Endothelial cell of umbilical vein (primary cell): ENCODE data around the gene GRAMD1B. TPM values are rescaled to one million over a fixed set of nuclear protein-coding genes. Genes with fewer than 3 reads are reported as not detected.
"Not testable (repeated sequence)": the region's sequence is repeated elsewhere in the genome, so short reads cannot be mapped to it uniquely, and the experiment has no call there.

Experiments
- BruUV-seq: library from RNA; stranded (reverse); fragments of 400-500 nt; replicated peaks from 2 replicates; lab custom pipeline; 2021; lab: Mats Ljungman, UMichigan
- CTCF ChIA-PET: fragments of 300-600, 350-600 bp; sonication (Branson Sonifier 250); formaldehyde crosslinking; loops from one replicate; lab custom pipeline; 2021; ENCODE audit warnings: antibody characterized with exemption, inconsistent platforms; lab: Charles Lee
- POLR2A ChIA-PET: fragments of 300-600, 350-600 bp; sonication (Branson Sonifier 250); formaldehyde crosslinking; loops from one replicate; lab custom pipeline; 2021; ENCODE audit warnings: antibody characterized with exemption, inconsistent platforms; lab: Charles Lee
- DNase-seq: peaks from one replicate; pipeline ENCODE4 v3.0.0-alpha.2; 2011; ENCODE audit warnings: low read depth, low spot score
- FAIRE-seq: peaks from 2 replicates; lab custom pipeline; 2011; peaks lifted over from hg19 to GRCh38; lab: Jason Lieb, UNC
- H2AFZ ChIP-seq: 2 replicates; pipeline ENCODE4 v1.6.0; 2012; ENCODE audit warnings: low read depth, low read length, control low read depth, inconsistent platforms
- H3K27ac ChIP-seq: 2 replicates; pipeline ENCODE4 v1.5.1; 2011; ENCODE audit warnings: low read depth, mild to moderate bottlenecking, control low read depth, low read length, moderate library complexity; ENCODE audit not compliant: insufficient read depth
- H3K27me3 ChIP-seq, 2 experiments: 2 replicates each; pipeline versions ENCODE4 v1.6.0 to v1.6.1; 2011; ENCODE audit warnings: low read length in 2 of 2, mixed read lengths in 1 of 2; ENCODE audit not compliant: control insufficient read depth in 2 of 2, insufficient read depth in 2 of 2
- H3K36me3 ChIP-seq, 2 experiments: 2 replicates in 1 of 2; 3 replicates in 1 of 2; pipeline ENCODE4 v1.5.1; 2011; ENCODE audit warnings: low read length in 2 of 2, mild to moderate bottlenecking in 1 of 2, moderate library complexity in 1 of 2; ENCODE audit not compliant: control insufficient read depth in 2 of 2, insufficient read depth in 2 of 2; ENCODE audit errors: extremely low read depth in 1 of 2
- H3K4me1 ChIP-seq: 3 replicates; pipeline ENCODE4 v1.5.1; 2011; ENCODE audit warnings: mild to moderate bottlenecking, low read length; ENCODE audit not compliant: control insufficient read depth, insufficient read depth; ENCODE audit errors: extremely low read depth
- H3K4me2 ChIP-seq: 2 replicates; pipeline ENCODE4 v1.6.1; 2011; ENCODE audit warnings: low read length, control low read depth, mixed read lengths; ENCODE audit not compliant: insufficient read depth
- H3K4me3 ChIP-seq, 3 experiments: fragments of 200-600 bp in 1 of 3; sonication (generic), shearing (Covaris generic) in 1 of 3; replicated peaks in 1 of 3; 2 replicates each; pipeline ENCODE4 v1.5.1; 2011 to 2016; ENCODE audit warnings: control low read depth in 3 of 3, low read length in 3 of 3, mild to moderate bottlenecking in 2 of 3, inconsistent platforms in 1 of 3, low read depth in 1 of 3, moderate library complexity in 1 of 3; ENCODE audit not compliant: insufficient read depth in 1 of 3
- H3K79me2 ChIP-seq: 2 replicates; pipeline ENCODE4 v1.6.0; 2012; ENCODE audit warnings: low read length, inconsistent platforms; ENCODE audit not compliant: control insufficient read depth, insufficient read depth
- H3K9ac ChIP-seq: replicated peaks from 2 replicates; pipeline ENCODE3; 2011; ENCODE audit warnings: low read length, control low read depth; ENCODE audit not compliant: insufficient read depth; ENCODE audit errors: extremely low read depth
- H3K9me1 ChIP-seq: replicated peaks from 3 replicates; pipeline ENCODE4 v1.6.0; 2011; ENCODE audit warnings: mild to moderate bottlenecking, low read length; ENCODE audit not compliant: control insufficient read depth, insufficient read depth; ENCODE audit errors: extremely low read depth
- H3K9me3 ChIP-seq: replicated peaks from 2 replicates; pipeline ENCODE4 v1.5.1; 2012; ENCODE audit warnings: low read length, inconsistent platforms; ENCODE audit not compliant: control insufficient read depth, insufficient read depth
- H4K20me1 ChIP-seq: replicated peaks from 2 replicates; pipeline ENCODE3; 2011; ENCODE audit warnings: mild to moderate bottlenecking, low read length; ENCODE audit not compliant: control insufficient read depth, insufficient read depth; ENCODE audit errors: extremely low read depth
- CTCF ChIP-seq, 2 donors: IDR thresholded peaks; 1 replicate in 1 of 2; 2 replicates in 1 of 2; pipeline ENCODE4 v1.5.1; 2011; ENCODE audit warnings: low read length in 2 of 2, mild to moderate bottlenecking in 2 of 2, moderate library complexity in 2 of 2, control low read depth in 1 of 2, inconsistent platforms in 1 of 2, low read depth in 1 of 2; ENCODE audit not compliant: insufficient read depth in 1 of 2; ENCODE audit errors: extremely low read depth in 1 of 2
- EZH2 ChIP-seq: IDR thresholded peaks from 2 replicates; pipeline ENCODE4 v1.6.1; 2012; ENCODE audit warnings: borderline replicate concordance, low read depth, mild to moderate bottlenecking, moderate library complexity, low read length, inconsistent platforms; ENCODE audit not compliant: severe bottlenecking
- FOS ChIP-seq: IDR thresholded peaks from 2 replicates; pipeline ENCODE4 v1.6.1; 2011; ENCODE audit warnings: mild to moderate bottlenecking, low read length, moderate library complexity, borderline replicate concordance; ENCODE audit not compliant: insufficient read depth
- GATA2 ChIP-seq: IDR thresholded peaks from 2 replicates; pipeline ENCODE4 v1.7.0; 2011; ENCODE audit warnings: low read depth, mild to moderate bottlenecking, moderate library complexity, mixed read lengths, low read length; ENCODE audit not compliant: insufficient read length, insufficient read depth
- JUN ChIP-seq: IDR thresholded peaks from 2 replicates; pipeline ENCODE4 v1.6.1; 2011; ENCODE audit warnings: borderline replicate concordance, low read depth; ENCODE audit not compliant: insufficient read length, insufficient read depth
- MYC ChIP-seq: IDR thresholded peaks from one replicate; pipeline ENCODE4 v1.6.1; 2011; ENCODE audit warnings: mild to moderate bottlenecking, low read depth, low read length
- POLR2A ChIP-seq: IDR thresholded peaks from 2 replicates; pipeline ENCODE4 v1.6.1; 2012; ENCODE audit warnings: low read depth, mild to moderate bottlenecking, control low read depth, low read length
- POLR2AphosphoS5 ChIP-seq: IDR thresholded peaks from 2 replicates; pipeline ENCODE4 v1.6.1; 2012; ENCODE audit warnings: low read depth, mild to moderate bottlenecking, control low read depth, low read length, moderate library complexity; ENCODE audit not compliant: insufficient read depth
- dilution Hi-C: fragments of 300-500 bp; cut with MboI; formaldehyde crosslinking; loops from one replicate; pipeline ENCODE4 v1.15.0; 2019; ENCODE audit warnings: low sequenced_read_pairs; ENCODE audit not compliant: extremely low pct_ligation_motif_present
- intact Hi-C: fragments of 100-400 bp; cut with micrococcal nuclease; formaldehyde crosslinking; loops from one replicate; pipeline ENCODE4 v1.10.0; 2022
- polyA plus RNA-seq, 4 experiments: library from polyadenylated mRNA; depleted of rRNA in 3 of 4; stranded (reverse) in 3 of 4; unstranded in 1 of 4; fragments of >200 nt; gene quantifications; 2 replicates each; pipeline versions ENCODE4 v1.2.1 to v1.2.3, GENCODE V29; 2011 to 2012; ENCODE audit warnings: missing spikeins in 1 of 4
- total RNA-seq: library from RNA; stranded (reverse); gene quantifications from 2 replicates; pipeline ENCODE4 v1.2.3, GENCODE V29; 2021
- TF ChIP-seq, protein P1 (sequence below): IDR thresholded peaks from 2 replicates; pipeline ENCODE4 v1.6.1; 2011; ENCODE audit not compliant: insufficient read depth, insufficient read length

Gene GRAMD1B
- total and polyA plus RNA-seq, 2 donors (not counting 3 experiments of a cell fraction or from before 2014, with no cell fraction given) = 5.1 to 11.1 TPM

- H3K4me2 ChIP-seq, POLR2A ChIA-PET, H3K36me3 ChIP-seq, CTCF ChIA-PET, H3K4me1 ChIP-seq, DNase-seq, H3K27me3 ChIP-seq, H3K9me1 ChIP-seq, FAIRE-seq, BruUV-seq, H3K4me3 ChIP-seq, intact Hi-C loops, H3K9me3 ChIP-seq, H3K79me2 ChIP-seq, dilution Hi-C loops, H3K27ac ChIP-seq, H2AFZ ChIP-seq, H4K20me1 ChIP-seq, H3K9ac ChIP-seq: not testable (repeated sequence)
These were observed 229.9 kb downstream of the GRAMD1B start for GRCh38 chr11:123659965-123660364.

GRCh38 chr11:123665306-123665705 lies 235.2 kb downstream of the GRAMD1B start:
- DNase-seq = no peak
- ChIA-PET POLR2A (no interaction called here), CTCF (no interaction called here)
- intact Hi-C loops (no loop called here), dilution Hi-C loops (no loop called here)
- H3K9ac ChIP-seq = no peak overlapping the region
- no peaks in the 10 kb centered on the region for H3K27me3 ChIP-seq
- H3K4me2 ChIP-seq = no peak overlapping the region
- H4K20me1 ChIP-seq = no peaks in the 10 kb centered on the region
- H3K27ac ChIP-seq = no peak overlapping the region
- TF ChIP-seq CTCF (IDR thresholded peaks at IDR 0.05; ENCODE audit: extremely low read depth in 1 of 2, insufficient read depth in 1 of 2, low read depth in 1 of 2, low read length in 2 of 2) = no peak
- no peak for TF ChIP-seq POLR2A
- no peak for TF ChIP-seq JUN
- TF ChIP-seq POLR2AphosphoS5 = no peak
- TF ChIP-seq, protein P1, sequence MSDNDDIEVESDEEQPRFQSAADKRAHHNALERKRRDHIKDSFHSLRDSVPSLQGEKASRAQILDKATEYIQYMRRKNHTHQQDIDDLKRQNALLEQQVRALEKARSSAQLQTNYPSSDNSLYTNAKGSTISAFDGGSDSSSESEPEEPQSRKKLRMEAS = no peak
- no peak for TF ChIP-seq FOS
- TF ChIP-seq EZH2 = no peak
- no peak for TF ChIP-seq GATA2
- no peak for TF ChIP-seq MYC
- H2AFZ ChIP-seq = no peak overlapping the region
- H3K36me3 ChIP-seq = no peaks in the 10 kb centered on the region
- H3K9me3 ChIP-seq = no peaks in the 10 kb centered on the region
- FAIRE-seq = no peak
- H3K9me1 ChIP-seq = no peaks in the 10 kb centered on the region
- no TSS peak for BruUV-seq
- no peak overlapping the region for H3K4me3 ChIP-seq
- H3K4me1 ChIP-seq = no peaks in the 10 kb centered on the region
- H3K79me2 ChIP-seq = no peaks in the 10 kb centered on the region
